Stimulated activated CD8-positive, alpha-beta memory T cell treated with anti-CD3 and anti-CD28 coated beads, Interleukin-12 subunit alpha, Interleukin-12 subunit beta, amount 100 ng/mL, for 24 hours (primary cell): ENCODE measurements around the gene TMEM87A.
"Not testable (repeated sequence)": the region's sequence is repeated elsewhere in the genome, so short reads cannot be mapped to it uniquely, and the experiment has no call there.

Source experiments
- DNase-seq: peaks from one replicate; pipeline ENCODE4 v3.0.0-alpha.2; 2020; ENCODE audit errors: extremely low read depth

TMEM87A gene

DNA sequence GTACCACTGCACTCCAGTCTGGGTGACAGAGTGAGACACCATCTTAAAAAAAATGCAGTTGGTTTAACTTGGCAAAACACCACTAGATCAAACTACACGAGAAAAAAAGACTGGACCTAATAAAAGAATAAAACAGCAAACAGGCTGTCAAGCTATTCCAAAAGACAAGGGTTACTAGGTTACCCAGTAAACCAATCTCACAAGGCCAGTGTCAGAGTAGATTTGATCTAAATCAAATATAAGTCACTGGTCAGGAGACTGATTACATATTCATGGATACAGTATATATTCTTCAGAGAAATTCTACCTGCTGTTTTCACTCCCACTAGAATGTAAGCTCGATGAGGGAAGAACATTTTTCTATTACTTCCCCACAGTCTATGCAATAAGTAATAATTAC lies 2.7 kb downstream of the TMEM87A start:
- no peak for DNase-seq

DNA sequence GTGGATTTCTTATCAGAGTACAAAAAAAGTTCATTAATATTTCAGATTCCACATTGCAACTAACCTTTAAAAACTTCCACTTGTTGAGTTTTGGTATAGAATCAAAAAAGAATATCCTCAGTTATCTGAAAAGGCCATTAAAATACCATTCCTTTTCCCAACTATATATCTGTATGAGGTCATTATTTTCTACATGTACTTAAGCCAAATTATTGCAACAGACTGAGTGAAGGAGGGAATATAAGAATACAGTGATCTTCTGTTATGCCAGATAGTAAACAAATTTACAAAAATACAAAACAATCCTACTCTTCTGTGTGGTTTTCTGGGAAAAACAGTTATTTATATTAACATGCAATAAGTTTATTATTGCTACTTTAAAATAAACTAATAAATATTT lies 5.9 kb downstream of the TMEM87A start:
- DNase-seq = no peak

DNA sequence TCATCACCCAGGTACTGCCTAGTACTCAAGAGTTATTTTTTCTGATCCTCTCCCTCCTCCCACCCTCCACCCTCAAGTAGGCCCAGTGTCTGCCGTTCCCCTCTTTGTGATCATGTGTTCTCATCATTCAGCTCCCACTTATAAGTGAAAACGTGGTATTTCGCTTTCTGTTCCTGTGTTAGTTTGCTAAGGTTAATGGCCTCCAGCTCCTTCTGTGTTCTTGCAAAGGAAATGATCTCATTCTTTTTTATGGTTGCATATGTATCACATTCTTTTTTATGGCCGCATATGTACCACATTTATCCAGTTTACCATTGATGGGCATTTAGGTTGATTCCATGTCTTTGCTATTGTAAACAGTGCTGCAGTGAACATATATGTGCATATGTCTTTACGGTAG lies 8.4 kb downstream of the TMEM87A start:
- no peak for DNase-seq

DNA sequence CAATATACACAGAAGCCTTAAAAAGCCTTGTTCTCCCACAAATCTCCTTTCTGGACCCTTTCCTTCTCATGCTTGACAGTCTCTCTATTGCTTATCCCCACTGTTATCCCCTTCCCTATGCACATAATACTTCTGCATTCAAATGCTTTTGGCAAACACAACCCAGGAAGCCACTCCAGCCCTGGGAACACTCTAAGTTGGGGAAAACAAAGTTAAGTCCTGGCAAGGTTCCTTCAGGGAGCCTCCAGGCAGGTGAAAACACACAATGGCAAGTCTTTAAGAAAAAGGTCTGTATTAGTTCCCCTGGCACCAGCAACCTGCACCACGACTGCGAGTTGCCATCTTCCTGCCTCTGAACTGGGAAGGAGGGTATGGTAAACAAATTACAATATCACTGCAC lies 19.9 kb downstream of the TMEM87A start:
- DNase-seq = no peak

DNA sequence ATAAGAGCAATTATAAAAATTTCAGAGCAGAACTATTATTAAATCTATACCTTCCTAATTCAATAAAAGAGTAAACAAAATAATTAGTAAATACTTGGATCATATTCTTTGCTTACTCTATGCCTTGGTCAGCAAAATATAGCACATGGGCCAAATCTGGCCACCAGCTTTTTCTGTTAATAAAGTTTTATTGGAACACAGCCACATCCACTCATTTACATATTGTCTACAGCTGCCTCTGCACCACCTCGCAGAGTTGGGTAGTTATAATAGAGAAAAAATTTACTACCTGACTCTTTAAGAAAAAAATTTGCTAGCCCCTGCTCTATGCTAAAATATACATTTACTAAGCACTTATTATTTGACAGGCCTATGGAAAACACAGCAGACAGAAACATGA lies 32.4 kb downstream of the TMEM87A start:
- no peak for DNase-seq

DNA sequence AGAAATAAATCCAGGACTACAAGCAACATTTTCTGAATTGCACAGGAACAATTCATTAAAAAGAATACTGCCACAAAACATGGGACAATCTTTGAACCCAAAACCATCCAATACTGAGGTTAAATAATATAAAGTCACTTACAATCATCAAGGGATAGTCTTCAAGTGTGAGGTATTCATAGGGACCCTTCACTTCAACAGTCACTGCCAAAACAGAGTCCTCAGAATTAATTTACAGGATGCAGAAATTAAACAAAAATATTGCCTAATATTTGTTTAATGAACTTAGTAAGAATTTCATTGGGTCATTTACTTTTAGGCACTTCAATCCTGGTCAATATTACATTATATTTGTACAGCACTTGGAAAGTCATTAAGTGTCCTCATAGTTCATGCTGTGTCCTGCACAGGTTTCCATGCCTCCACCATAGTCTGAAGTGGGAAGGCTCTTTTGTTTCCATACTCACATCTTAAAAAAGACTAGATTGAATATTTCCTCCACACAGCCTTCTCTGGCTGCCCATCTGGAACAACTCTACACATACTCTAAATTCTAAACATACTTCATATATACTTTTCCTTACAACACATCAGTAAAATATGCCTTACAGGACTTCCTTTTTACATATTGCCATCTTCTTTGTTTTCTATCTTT lies 33.6 kb downstream of the TMEM87A start:
- DNase-seq = no peak

DNA sequence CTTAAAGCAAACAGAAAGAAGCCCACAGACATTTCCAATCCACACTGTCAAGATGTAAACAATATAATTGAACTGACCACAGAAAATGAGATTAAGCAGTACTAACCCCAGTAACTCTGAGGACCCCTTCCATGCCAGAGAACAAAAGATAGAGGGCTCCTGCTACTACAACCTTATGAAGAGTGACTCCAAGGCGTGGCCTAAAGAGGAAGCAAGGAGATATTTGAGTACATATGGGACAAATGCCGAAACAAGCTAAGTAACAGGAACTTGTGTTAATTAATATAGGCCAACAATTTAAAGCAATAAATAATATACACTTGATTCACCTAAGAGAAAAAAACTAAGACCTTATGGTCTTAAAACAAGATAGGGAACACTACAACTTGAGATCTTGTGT lies 40.1 kb downstream of the TMEM87A start:
- no peak for DNase-seq

DNA sequence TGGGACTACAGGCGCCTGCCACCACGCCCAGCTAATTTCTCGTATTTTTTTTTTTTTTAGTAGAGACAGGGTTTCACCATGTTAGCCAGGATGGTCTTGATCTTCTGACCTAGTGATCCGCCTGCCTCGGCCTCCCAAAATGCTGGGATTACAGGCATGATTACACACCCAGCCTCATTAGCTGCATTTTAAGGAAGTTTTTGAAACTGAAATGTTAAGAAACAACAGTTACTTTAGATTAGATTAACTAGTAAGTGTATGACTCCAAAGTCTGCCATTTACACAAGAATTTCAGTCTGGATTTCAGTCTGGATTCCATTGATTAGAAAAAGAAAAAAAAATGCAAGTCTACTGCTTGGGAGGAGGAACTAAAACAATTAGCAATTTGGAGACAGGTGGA lies 40.6 kb downstream of the TMEM87A start:
- DNase-seq = no peak

DNA sequence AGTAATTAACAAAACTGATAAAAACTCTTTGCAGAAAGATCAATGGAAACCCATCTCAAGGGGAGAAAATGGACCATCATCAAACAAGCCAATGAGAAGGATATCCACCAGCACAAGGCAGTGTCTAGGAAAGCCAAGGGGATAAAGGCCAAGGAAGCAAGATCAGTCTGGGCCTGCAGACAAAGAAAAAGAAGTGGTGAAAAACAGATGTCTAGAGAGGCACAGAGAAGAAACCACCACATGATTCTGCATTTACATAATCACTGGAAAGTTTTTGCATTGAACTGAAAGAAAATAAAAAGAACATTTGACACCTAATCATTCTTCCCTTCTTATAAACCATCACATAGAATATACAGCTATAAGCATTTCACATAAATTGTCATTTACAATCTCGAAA lies 42.1 kb downstream of the TMEM87A start:
- no peak for DNase-seq

DNA sequence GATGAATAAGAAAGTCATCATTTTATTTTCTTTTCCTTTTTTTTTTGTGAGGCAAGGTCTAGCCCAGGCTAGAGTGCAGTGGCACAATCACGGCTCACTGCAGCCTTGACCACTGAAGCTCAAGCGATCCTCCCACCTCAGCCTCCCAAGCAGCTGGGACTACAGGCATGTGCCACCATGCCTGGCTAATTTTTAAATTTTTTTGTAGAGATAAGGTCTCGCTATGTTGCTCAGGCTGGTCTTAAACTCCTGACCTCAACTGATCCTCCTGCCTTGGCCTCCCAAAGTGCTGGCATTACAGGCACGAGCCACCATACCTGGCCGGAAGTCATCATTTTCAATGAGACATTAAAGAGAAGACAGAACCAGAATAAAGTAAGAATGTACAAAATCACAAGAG lies 44.3 kb downstream of the TMEM87A start:
- DNase-seq = not testable (repeated sequence)

DNA sequence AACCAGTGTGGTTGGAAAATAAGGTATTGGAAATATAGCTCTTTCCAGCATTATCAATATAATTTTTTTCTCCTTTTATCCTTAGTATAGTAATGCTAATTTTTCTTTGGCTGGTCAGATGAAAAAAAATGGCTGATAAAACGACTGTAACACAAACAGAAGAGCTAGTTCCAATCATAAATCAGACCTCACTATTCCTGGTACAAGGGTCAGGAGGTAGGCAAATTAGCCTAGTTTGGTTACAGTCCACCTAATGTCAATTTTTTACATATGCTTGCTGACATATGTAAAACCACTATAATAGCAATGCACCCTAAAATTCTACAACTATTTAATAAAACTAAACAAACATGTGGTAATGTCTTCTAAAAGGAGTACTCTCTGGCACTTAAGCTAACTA lies 45.2 kb downstream of the TMEM87A start:
- DNase-seq = no peak

DNA sequence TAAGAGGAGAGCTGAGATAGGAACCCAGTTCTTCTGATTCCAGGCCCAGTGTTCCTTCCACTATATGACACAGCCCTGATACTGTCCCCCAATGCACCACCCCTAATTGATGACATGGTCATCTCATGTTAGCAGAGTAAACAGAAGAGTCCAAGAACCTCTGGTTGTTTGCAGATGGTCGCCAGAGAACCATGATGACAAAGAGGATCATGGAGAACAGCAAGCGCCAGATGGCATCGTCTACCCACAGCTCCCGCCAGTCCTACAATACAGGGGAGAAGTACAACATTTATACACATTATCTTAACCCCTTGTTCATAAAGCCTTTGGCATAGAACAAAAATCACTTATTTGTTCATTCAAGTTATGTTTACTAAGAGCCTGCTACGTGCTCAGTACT lies 46.6 kb downstream of the TMEM87A start:
- DNase-seq = no peak

DNA sequence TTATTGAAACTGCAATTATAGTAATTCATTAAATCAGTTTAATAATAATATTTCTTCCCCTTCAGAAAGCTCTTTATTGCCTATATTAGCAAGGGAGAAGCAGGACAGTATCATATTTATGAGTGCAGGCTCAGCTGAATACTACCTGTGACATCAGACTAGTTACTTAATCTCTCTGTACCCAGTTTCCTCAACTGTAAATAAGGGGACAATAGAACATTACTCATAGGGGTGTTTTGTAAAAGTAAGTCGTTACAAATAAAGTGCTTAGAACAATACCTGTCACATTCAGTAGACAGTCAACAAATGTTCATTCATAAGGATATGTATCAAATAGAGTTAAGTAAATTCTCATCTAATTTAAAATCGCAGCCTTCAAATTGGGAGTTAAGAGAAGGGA lies 53.0 kb downstream of the TMEM87A start:
- no peak for DNase-seq

DNA sequence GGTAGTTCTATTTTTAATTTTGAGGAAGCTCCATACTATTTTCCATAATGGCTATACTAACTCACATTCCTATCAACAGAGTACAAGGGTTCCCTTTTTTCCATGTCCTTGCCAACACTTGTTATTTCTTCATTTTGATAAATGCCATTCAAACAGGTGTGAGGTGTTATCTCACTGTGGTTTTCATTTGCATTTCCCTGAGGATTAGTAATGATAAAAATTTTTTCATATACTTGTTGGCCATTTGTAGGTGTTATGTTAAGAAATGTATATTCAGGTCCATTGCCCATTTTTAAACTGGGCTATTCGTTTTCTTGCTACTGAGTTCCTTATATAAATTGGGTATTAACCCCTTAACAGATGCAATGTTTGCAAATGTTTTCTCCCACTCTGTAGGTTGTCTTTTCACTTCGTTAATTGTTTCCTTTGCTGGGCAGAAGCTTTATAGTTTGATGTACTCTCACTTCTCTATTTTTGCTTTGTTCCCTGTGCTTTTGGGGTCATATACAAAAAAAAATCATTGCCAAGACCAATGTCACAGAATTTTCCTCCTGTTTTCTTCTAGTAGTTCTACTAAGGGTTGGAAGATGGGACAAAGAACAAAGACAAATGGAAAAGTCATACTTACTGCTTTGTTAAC lies 54.2 kb downstream of the TMEM87A start:
- no peak for DNase-seq

DNA sequence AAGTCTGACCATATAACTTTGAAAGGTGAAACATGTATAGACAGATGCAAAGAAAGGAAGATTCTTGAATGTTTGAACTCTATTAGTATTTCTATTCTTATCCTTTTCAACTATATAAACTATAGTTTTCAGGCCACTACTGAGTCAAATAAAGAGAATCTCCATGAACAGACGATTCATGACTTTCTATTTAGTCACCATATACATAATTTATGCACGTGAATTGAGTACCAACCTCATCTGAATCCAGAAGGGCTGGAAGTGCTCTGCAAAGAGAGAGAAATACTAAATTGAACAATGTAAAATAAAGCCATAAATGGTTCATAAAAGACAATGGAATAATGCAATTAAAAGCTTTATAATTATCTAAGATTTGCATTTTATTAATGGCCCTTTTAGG lies 55.7 kb downstream of the TMEM87A start:
- no peak for DNase-seq

DNA sequence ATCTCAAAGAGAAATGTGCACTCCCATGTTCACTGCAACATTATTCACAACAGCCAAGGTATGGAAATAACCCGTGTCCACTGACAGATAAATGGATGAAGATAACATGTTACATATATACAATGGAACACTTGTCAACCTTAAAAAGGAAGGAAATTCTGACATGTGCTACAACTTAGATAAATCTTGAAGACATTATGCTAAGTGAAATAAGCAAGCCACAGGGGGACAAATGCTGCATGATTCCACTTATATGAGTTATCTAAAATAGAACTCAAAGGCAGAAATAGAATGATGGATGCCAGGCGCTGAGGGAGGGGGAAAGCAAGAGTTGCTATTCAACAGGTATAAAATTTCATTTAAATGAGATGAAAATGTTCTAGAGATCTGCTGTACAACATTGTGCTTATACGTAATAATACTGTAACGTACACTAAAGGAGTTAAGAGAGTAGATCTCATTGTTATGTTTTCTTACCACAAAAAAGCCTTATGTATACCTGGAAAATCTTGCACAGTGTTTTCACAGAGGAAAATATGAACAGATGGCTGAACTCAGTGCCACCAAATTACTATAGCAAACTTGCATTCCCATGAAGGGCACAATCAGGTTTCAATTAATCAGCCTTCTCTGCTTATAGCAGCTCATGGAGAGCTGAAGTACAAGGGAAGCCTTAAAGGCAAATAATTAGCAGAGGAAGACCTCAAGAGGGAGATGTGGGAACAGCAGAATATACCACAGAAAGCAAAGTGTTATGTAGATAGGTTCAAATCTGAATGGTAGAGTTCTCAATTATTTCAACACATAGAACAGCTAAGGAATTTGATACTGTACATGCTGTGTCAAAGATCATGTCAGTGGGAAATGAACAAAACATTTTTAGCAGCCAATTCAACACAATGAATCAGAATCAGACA lies 57.1 kb downstream of the TMEM87A start:
- DNase-seq = no peak

DNA sequence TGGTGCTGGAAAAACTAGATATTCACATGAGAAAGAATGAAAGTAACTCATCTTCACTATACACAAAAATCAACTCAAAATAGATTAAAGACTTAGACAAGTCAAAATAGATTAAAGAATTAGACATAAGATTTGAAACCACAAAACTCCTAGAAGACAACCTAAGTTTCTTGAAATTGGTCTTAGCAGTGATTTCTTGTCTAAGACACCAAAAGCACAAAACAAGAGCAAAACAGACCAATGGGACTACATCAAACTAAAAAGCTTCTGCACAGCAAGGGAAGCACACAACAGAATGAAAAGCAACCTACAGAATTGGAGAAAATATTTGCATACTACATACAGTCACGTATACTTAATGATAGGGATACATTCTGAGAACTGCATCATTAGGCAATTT lies 58.6 kb downstream of the TMEM87A start:
- no peak for DNase-seq

DNA sequence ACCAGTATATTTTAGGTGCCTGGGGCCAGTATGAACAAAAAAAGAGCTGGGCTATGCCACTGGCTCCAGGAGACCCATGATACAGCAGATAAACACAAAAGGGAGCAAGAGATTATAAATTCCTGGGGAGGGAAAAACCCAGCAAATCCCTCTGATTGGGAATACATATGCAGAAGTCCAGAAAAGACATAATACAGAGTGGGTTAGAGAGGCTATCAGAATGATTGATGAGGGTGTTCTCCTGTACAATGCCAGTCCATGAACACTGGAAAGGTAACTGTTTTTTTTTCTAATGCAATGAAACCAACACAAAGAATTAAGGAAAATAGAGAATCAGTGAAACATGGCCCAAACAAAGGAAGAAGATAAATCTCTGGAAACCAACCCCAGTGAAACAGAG lies 59.7 kb downstream of the TMEM87A start:
- DNase-seq = no peak

DNA sequence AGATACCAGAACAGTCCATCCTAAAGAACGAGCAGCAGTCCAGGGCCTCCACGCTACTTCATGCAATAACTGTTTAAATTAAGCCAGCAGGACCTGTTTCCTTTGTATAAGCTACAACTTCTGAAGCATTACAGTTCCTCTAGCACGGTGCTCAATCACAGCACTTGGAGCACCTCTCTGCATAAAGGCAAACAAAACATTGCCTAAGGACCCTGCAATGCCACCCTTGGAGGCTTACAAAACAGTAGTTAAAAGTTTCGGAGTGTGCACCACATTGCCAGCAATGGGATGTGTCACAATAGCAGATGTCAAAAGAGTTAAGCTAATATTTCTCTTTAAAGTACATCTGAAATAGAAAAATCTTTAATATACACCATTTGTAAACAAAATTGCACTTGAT lies 62.5 kb downstream of the TMEM87A start:
- DNase-seq = no peak

DNA sequence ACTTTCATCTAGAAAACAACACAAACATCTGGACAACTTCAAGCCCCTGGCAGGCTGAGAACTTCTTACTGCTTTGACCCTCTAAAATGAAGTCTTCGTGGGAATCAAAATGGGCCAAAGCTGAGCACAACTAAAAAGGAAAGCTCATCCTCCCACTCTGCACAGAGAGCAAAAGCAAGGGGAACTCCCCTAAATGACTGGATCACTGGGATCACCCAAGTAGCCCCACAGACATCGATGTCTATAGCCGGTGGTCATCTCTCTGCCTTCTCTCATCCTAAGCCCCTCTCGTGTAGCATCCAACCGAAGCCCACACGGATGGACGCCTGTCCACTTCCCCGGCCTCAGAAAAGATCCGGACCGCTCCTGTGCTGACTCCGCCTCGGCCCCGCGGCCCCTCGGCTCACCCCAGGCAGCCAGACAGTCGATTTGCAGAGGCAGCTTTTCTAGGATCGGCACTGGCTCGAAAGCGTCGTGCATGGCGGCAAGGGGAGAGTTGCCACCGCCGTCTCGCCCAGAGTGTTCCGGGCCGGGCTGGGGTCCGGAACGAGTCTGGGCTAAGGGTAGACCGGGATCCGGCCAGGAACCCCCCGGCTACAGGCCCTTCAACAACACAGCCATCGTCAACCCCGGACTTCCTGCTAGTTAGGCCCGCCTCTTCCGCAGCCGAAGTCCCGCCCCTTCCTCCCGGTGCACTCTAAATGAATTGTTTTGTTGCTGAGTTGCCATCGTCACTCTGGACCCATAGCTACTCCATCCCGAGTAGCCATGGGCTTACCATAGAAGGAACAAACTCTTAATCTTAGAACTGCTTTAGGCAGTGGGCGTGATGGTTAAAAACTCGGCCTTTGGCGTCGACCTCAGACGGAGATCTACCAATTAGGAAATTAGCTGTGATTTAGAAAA lies 65.3 kb downstream of the TMEM87A start, which contains the start of gene VPS39:
TSS of gene VPS39 (minus strand) at position 631 of the 906 bp plus-strand sequence. CDS start at position 480, 151 bp downstream.
- peak; percentile 65 for DNase-seq

DNA sequence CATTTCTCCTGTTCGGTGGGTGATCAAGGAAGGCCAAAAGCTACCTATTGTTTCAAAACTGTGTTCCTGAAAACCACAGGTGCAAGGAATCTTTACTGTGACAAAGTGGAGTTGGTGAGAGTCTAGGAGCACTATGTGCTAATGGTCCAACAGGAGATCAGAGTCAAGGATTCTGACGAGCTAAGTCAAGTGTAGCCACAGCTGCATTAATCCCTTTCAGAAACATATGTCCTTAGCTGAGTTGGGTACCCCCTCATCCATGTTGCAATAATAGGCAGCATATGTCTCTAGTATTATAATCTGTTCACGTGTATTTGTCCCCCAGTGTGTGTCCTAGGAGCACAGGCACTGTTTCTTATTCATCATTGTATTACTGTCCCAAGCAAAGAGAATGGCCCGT lies 66.8 kb downstream of the TMEM87A start:
- DNase-seq = no peak

DNA sequence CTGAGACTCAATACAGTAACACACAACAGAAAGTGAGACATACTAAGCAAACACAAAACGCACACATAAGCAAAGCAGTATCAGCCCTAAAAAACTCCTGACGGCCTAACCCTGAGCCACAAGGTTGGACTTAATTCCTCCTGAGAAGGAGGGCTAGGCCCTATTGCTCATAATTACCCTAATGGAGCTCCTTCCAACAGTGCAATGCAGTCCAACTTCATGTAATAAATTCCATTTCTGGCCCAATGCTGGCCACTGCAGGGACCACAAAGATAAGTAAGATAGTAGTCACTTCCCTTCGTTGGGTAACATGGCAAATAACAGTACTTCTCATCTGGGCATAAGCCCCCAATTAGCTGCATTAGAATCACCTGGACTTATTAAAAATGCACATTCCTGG lies 69.3 kb downstream of the TMEM87A start:
- no peak for DNase-seq
